HG02852 (cell line): ENCODE data around the gene PATE4.
"Not testable (repeated sequence)": the region's sequence is repeated elsewhere in the genome, so short reads cannot be mapped to it uniquely, and the experiment has no call there.

Experiments
- ATAC-seq: cut with Tn5 transposase; IDR thresholded peaks from one replicate; pipeline ENCODE4 v1.9.1; 2021; ENCODE audit warnings: mild to moderate bottlenecking, moderate library complexity; ENCODE audit not compliant: unreplicated experiment

The PATE4 gene, protein sequence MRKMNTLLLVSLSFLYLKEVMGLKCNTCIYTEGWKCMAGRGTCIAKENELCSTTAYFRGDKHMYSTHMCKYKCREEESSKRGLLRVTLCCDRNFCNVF

DNA sequence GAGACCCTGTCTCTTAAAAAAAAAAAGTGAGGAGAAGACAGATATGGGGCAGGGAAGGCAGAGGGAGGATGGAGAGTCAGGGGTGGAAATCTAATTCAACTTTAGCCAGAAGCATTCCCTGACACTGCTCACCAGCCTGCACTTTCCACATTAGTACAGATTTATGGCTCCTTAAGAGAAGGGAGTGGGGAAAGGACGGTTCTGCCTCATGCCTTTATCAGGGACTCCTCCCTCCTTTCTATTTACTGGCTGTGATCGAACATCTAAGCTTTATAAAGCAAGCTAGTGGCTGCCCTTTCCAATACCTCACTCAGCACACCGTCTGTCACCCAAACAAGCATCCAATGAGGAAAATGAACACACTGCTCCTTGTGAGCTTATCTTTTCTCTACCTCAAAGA lies at the start of gene PATE4:
TSS of gene PATE4 (plus strand) at position 301 of the 400 bp plus-strand sequence. CDS start at position 345, 44 bp downstream.
- ATAC-seq = no peak

DNA sequence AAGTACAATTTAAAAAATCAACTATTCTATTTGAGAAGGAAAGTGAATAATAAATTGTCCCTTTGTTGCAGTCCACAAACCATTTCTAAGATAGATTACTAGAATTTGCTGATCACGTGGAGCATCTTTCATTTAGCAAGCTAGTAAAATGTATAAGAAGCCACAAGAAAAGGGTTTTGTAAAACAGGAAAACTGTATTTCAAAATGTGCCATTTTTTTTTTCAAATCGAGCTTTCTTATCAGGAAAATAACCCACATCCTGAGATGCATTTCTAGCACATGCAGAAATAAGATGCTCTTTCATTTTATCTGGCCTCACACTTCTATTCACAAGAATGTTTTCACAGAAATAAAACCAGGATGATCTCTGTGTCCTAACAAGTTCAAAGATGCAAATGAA lies 48.4 kb upstream of the PATE4 start:
- no peak for ATAC-seq

DNA sequence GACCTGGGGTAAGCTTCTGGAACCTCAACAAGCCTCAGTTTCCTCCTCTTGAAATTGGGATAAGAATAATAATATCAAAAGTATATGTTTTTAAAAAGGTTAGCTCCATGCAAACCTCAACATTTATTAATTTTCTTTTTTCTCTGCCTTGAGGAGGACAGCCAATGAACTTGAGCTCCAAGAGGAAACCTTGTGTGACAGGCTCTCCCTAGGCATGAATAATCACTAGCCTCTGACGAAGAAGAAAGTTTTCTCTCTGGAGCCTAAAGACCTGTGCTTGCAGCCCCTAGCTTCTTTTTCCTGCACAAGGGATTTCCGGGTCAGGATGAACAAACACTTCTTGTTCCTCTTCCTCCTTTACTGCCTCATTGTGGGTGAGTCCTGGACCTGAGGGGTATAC lies 45.3 kb upstream of the PATE4 start, which contains the start of gene PATE3:
TSS of gene PATE3 (plus strand) at position 301 of the 400 bp plus-strand sequence. CDS start at position 326, 25 bp downstream.
- no peak for ATAC-seq

DNA sequence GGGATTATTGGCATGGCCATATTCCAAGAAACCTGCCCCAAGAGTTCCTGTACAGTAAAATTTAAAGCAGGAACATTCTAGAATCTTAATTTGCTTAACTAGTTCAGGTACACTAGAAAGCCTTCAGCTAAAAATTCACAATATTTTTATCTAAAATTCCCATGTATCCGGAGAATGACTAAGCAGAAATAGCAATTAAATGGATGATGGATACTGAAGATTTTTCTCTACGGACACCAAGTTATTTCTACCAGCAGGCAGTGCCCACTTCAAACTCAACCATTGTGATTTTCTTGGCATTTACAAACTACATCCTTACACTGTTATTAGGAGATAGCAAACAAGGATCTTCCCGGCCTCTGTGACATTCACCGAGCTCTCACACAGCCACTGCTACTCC lies 42.3 kb upstream of the PATE4 start:
- no peak for ATAC-seq

DNA sequence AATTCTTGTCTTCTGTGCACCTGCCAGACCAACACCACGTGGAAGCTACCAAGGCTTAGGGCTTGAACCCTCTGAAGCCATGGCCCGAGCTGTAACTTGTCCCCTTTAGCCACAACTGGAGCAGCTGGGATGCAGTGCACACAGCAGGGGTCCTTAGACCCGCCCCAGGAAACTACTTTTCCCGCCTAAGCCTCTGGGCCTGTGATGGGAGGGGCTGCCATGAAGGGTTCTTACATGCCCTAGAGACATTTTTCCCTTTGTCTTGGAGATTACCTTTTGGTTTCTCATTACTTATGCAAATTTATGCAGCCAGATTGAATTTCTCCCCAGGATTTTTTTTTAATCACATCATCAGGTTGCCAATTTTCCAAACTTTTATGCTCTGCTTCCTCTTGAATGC lies 35.5 kb upstream of the PATE4 start:
- no peak for ATAC-seq

DNA sequence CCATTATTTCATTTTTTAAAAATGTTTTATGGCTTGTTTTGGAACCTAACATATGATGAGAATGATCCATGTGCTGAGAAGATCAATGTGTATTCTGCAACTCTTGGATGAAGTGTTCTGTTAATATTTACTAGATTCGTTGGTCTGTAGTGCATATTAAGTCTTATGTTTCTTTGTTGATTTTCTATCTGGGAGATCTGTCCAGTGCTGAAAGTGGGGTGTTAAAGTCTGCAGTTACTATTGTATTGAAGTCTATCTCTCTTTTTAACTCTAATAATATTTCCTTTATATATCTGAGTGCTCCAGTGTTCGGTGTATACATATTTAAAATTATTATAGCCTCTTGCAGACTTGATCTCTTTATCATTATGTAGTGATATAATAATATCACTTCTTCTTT lies 33.3 kb upstream of the PATE4 start:
- no peak for ATAC-seq

DNA sequence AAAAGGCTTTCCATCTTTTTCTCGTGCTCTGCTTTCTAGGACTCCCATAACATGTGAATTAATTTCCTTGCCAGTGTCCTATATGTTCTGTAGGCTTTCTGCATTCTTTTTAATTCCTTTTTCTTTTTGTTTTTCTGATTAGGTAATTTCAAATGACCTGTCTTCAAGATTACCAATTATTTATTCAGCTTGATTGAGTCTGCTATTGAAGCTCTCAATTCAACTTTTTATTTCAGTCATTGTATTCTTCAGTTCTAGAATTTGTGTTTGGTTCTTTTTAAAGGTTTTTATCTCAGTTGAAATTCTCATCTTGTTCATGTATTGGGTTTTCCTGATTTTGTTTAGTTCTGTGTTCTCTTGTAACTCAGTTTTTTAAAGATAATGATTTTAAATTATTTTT lies 30.7 kb upstream of the PATE4 start:
- no peak for ATAC-seq

DNA sequence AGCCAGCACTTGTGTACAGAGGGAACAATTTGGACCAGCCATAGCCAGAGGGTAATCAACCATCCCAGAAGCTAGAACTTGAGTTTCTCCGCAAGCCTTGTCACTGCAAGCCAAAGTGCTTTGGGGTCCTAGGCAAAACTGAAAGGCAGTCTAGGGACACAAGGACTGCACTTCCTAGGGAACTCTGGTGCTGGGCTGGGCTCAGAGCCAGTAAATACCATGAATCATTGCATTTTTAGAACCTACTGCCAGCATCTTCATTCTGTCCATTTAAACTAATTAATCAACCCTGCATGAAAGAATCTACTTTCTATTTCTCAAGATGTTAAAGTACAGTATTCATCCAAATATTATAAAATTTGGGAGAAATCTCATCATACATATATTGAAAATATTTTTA lies 25.2 kb upstream of the PATE4 start:
- no peak for ATAC-seq

DNA sequence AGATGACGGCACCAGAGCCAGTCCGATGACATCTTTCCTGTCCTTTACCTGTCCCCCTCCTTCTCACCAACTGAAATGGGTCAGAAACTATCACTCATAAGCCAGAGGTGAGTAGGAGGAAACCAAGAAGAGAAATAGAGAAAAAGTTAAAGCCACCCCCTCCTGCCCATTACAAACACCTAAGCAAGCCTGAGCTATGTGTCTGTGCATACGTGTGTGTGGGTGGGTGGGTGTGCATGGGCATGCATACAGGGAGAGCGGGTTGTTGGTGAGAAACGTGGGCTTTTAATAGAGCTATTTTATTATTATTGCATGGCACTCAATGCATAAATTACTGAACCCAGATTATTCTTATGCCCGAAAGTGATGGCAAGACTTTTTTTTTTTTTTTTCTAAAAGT lies 2.6 kb downstream of the PATE4 start:
- ATAC-seq = no peak

DNA sequence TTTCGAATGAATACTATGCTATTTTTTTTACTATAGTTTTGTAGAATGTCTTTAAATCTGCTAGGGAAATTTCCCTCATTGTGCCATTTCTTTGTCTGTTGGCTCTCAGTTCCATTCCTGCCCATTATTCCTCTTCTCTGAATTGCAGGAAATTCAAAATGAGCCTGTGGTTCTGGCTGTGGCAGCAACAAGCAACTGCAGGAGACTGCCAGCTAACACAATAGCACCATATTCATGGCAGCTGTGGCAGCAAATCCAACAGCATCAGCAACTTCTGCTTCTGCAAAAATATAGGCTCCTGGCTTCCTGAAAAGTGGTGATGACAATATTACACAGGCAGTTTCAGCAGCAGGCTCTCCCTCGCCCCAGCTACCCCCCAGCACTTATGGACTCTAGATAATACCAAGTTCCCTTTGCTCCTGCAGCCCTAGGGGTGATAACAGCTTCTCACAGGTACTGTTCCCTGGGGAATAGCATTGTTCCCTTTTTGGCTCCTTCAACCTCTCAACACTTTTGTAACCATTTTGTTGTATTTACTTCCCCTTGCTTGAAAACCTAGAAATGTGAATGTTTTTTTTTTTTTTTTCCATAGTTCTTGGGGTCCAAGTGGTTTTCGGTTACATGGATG lies 9.3 kb downstream of the PATE4 start:
- no peak for ATAC-seq

DNA sequence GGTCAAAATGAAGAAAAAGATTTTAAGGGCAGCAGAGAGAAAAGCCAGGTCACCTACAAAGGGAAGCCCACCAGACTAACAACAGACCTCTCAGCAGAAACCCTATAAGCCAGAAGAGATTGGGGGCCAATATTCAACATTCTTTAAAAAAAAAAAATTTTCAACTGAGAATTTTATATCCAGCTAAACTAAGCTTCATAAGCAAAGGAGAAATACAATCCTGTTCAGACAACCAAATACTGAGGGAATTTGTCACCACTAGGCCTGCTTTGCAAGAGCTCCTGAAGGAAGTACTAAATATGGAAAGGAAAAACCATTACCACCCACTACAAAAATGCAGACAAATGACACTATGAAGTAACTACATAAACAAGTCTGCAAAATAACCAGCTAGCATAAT lies 13.1 kb downstream of the PATE4 start:
- no peak for ATAC-seq

DNA sequence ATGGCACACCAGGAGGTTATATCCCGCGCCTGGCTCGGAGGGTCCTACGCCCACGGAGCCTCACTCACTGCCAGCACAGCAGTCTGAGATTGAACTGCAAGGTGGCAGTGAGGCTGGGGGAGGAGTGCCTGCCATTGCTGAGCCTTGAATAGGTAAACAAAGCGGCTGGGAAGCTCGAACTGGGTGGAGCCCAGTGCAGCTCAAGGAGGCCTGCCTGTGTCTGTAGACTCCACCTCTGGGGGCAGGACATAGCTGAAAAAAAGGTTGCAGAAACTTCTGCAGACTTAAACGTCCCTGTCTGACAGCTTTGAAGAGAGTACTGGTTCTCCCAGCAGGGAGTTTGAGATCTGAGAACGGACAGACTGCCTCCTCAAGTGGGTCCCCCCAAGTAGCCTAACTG lies 24.6 kb downstream of the PATE4 start:
- ATAC-seq = not testable (repeated sequence)

DNA sequence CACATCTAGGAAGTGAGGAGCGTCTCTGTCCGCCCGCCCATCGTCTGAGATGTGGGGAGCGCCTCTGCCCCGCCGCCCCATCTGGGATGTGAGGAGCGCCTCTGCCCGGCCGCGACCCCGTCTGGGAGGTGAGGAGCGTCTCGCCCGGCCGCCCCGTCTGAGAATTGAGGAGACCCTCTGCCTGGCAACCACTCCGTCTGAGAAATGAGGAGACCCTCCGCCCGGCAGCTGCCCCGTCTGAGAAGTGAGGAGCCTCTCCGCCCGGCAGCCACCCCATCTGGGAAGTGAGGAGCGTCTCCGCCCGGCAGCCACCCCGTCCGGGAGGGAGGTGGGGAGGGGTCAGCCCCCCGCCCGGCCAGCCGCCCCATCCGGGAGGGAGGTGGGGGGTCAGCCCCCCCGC lies 29.7 kb downstream of the PATE4 start:
- not testable (repeated sequence) for ATAC-seq

DNA sequence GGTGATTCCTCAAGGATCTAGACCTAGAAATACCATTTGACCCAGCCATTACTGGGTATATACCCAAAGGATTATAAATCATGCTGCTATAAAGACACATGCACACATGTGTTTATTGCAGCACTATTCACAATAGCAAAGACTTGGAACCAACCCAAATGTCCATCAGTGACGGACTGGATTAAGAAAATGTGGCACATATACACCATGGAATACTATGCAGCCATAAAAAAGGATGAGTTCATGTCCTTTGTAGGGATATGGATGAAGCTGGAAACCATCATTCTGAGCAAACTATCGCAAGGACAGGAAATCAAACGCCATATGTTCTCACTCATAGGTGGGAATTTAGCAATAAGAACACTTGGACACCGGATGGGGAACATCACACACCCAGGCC lies 32.2 kb downstream of the PATE4 start:
- ATAC-seq = not testable (repeated sequence)

DNA sequence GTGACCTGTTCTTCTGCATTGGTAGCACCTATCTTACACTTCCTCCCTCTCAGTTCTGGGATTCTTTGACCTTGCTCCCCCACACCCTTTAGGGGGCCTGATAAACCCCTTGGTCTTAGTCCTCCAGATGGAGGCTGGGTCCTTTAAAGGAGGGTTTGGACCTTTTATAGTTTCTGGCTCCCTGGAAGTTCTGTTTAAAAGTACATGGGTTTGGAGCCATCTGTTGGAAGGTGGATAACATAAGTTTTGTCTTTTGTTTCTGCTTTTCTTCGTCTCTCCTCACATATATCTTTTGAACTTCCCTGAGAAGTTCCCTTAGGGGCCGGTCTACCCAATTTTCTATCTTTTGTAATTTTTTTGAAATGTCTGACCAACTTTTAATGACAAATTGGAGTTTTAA lies 36.4 kb downstream of the PATE4 start:
- no peak for ATAC-seq

DNA sequence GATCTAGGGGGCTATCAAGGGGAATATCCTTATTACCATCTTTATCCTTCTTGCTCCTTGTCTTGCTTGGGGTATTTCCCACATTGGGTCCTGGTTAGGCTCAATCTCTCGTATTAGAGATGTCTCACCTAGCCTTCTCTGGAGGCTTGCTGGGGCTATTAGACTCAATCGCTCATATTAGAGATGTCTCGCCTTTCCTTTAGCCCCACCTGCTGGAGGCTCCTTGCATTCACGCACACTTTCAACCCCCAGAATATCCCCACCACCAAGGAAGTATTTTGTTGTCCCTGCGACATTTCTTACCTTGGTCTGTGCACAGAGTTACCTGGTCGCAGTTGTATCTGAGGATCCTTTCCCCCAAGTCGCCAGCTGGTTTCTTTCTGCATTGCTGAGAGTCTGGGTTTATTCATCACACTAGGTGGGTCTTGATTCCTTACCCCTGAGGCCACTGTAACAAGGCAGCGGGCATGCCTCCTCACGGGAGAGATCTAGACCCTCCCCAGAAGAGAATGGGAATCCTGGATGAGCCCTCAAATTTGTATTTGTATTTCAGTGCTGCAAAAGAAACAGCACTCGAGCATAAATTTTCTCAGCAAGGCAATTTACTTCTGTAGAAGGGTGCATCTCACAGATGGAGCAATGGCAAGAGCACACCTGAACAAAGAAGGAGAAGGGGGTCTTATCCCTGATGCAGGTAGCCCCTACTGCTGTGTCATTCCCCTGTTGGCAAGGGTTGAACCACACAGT lies 38.4 kb downstream of the PATE4 start:
- no peak for ATAC-seq

DNA sequence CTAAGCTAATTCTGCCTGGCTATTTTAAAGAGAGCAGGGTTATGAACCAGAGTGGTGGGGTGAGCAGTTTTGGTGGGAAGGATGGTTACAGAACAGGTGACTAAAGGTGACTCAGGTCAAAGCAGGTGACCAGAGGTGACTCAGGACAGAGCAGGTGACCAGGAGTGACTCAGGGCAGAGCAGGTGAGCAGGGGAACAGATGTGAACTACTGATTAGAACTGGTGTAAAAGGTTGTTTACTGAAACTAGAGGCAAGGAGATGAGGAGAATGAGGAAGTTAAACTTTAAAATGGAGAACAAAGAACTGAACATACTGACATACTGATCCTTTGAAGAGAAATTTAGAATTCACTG lies 39.0 kb downstream of the PATE4 start:
- no peak for ATAC-seq

DNA sequence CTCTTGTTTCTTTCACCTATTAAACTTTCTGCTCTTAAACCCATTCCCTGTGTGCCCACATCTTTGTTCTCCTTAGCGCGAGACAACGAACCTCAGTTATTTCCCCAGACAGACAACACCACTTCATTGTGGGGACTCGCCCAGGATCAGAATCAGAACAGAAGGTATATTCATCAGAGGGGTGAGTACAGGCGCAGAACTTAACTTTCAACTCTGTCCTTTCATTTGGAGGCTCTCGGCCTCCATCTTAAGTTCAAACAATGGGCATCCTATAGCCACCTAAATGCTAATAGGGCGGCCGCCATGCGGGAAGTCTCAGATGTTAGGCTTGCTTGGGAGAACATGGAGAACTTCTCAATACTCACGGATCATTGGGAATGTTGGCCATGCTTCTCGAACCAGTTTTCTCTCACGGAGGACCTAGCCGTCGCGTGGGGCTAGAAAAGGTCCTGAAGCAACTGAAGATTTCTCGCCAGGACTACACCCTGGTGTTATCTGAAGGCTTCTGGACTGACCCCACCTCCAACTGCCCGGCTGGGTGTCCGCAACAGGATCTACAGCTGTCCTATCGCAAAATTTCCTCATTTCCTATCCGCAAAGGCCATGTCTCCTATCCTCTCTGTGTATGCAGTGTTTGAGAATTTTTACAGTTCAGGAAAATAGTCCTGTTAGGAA lies 40.9 kb downstream of the PATE4 start:
- no peak for ATAC-seq

DNA sequence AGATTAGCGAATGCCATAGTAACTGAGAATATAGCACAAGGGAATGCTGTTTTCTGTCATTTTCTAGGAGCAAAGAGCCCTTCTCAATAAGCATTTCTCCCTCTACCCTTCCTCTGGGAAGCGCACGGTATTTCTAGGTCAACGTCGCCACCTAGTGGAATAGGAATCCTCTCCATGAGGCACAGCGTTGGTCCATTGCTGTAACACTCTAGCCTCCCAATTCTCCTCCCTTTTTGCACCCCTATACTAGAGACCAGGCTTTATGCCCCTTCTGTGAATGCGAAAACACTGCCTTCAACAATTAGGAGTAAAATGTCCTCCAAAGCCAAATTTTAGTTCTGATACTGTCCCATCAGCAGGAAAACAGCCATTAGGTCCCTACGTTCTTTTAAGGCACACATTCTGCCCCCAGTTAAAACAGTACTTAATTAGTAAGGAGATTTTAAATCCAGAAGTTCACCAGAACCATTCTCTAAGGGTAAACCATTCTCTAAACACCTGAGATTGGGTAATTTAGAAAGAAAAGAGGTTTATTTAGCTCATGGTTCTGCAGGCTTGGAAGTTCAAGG lies 41.5 kb downstream of the PATE4 start:
- ATAC-seq = peak; percentile 90

DNA sequence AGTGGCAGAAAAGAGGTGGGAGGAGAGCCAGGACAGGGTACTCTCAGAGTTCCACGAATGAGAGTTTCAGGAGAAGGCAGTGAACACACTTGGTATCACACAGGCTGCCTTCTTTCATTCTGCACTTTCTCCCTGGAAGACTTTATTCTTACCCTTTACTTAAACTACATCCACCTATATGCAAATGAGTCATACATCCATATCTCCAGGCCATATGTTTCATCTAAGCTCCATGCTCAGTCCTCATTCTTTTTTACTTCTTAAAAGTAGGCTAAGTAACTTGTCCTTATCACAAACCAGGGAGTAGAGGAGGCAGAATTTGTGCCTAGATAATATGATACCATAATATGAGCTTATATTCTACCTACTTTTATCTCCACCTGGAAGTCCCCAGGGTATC lies 48.2 kb downstream of the PATE4 start:
- ATAC-seq = no peak

DNA sequence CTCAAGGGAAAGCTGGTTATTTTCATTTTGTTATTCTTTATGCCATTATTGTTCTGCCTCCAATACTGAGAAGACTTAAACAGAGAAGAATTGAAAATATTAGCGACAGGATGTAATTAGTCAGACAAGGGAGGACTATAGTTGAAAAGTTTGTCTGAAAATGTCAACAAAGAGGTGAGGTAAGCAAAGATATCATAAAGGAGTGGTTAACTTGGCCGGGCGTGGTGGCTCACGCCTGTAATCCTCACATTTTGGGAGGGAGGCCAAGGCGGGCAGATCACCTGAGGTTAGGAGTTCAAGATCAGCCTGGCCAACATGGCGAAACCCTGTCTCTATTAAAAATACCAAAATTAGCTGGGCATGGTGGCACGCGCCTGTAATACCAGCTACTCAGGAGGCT lies 50.3 kb downstream of the PATE4 start:
- ATAC-seq = no peak

DNA sequence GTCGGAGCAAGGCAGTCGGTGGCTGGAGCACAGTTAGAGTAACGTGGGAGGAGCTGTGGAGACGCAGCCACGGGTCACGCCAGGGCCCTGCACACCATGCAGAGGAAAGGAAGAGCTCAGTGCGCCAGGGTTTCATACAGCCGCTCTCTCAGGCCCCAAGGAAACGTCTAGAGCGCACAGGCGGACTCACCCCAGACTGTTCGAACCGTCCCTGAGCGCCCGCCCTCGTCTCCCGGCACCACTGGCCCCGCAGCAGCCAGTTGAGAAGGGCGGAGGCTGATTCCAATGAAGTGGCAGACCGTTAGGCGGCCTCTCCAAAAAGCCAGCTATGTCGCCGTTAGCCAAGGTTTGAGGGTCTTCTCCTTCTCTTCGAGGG lies 53.9 kb downstream of the PATE4 start:
- ATAC-seq = peak; percentile 31
